NCI-H187 treated with DMSO at 0.1 percent for 48 hours (cell line): ENCODE results near the gene IRAK2.
"Not testable (repeated sequence)": the region's sequence is repeated elsewhere in the genome, so short reads cannot be mapped to it uniquely, and the experiment has no call there.

ENCODE experiments used
- DNase-seq: peaks from one replicate; lab custom pipeline; 2025; lab: John Stamatoyannopoulos, UW

Gene IRAK2

DNA sequence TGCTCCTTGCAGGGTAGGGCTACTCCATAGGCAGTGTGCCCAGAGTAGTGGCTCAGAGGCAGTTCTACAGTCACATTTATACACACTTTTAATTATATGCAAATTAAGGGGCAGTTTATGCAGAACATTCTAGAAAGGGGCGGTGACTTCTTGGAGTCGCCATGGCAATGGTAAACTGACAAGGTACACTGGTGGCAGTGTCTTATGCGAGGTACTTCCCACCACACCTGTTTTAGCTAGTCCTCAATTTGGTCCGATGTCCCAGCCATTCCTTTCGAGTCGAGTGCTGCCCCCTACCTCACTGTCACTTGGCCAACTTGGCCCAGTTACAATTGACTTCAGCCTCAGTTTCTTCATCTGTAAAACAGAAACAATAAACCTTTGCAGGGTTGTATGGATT, 3.8 kb upstream of the IRAK2 start:
- DNase-seq, result no peak

DNA sequence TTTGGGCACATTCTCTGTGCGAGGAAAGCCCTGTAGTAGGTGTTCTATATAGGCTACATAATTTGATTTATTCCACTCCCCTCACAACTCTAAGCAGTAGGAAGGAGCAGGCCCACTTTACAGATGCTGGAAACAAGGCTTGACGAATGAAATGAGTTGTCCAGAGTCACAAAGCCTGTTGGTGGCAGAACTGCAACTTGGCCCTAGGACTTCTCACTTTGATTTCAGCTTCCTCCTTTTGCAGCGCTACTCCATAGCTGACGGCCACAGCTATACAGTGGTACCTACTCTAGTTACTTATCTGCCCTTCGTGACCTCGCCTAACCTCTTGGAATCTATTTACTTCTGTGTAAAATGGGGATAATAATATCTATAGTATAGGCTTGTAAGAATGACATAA, 2.5 kb upstream of the IRAK2 start:
- no peak for DNase-seq

DNA sequence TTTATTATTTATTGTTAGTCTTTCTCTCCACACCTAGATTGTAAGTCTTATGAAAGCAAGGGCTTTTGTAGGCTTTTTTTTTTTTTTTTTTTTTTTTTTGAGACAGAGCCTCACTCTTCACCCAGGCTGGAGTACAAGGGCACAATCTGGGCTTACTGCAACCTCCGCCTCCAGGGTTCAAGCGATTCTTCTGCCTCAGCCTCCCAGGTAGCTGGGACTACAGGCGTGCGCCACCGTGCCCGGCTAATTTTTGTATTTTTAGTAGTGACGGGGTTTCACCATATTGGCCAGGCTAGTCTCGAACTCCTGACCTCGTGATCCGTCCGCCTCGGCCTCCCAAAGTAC, 546 bp upstream of the IRAK2 start:
- not testable (repeated sequence) for DNase-seq

GRCh38 chr3:10166213-10166604, 1.5 kb downstream of the IRAK2 start:
- DNase-seq, result no peak

DNA sequence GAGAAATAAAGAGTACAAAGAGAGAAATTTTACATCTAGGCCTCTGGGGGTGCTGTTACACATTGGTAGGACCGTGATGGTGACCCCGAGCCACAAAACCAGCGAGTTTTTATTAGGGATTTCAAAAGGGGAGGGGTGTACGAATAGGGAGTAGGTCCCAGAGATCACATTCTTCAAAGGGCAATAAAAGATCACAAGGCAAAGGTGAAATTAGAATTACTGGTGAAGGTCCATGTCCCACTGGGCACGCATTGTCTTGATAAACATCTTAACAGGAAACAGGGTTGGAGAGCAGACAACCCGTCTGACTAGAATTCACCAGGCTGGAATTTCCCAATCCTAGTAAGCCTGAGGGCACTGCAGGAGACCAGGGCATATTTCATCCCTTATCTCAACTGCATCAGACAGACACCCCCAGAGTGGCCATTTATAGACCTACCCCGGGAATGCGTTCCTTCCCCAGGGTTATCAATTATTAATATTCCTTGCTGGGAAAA, 4.3 kb downstream of the IRAK2 start:
- no peak for DNase-seq

DNA sequence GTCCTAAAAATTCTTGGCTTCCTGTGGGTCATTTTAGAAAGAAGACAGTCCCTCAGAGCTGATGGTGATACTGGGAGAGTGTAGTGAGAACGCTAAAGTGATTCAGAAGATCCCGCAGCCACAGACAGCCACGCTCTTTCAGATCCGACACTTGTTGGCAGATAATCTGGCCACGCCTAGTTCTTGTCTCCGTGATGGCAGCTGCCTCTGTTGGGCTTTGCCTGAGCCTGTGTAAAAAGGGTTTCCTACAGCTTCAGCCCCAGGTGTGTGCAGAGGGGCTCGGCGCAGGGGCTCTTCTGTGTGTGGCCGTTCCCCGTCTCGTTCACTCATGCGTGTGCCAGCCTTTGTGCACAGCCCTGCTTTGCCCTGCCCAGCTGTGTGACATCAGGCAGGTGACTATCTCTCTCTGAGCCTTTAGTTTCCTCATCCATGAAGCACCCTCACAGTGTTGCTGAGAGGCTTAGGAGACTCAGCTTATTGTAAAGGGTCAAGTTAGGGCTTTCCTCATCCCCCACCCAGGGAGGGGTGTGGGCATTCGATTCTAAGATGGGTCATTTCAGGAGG, 6.3 kb downstream of the IRAK2 start:
- DNase-seq, result no peak

- DNase-seq, result no peak
These were observed 8.6 kb downstream of the IRAK2 start for GRCh38 chr3:10173095-10173925.

DNA sequence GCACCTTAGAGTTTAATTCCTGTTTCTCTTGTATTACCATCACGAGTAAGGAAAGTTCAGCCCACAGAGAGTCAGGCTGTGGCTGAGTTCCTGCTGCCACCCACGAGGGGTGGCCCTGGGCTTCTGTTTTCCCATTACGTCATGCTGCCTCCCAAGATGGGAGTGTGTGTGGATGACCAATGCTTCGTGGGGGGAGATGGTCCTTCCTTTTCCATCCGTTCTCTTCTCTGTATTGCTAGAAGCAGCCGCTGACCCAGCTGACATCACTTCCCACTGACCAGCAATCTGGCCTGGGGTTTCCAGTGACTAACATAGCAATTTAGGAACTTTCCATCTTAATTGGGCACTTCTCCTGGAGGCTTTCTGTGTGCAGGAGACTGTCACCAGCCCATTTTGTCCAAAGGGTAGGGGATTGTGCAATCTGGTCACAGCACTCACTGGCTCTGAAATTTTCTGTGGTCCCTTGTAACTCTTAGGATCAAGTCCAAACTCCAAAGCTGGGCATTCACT, 9.3 kb downstream of the IRAK2 start:
- no peak for DNase-seq

DNA sequence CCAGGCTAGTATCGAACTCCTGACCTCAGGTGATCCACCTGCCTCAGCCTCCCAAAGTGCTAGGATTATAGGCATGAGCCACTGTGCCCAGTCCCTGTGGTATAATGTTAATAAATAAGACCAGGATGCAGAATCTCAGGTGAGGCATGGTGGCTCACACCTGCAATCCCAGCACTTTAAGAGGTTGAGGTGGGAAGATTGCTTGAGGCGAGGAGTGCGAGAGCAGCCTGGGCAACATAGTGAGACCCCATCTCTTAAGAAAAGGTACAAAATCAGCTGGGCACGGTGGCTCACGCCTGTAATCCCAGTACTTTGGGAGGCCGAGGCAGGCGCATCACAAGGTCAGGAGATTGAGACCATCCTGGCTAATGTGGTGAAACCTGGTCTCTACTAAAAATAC, 10.6 kb downstream of the IRAK2 start:
- DNase-seq, result not testable (repeated sequence)

DNA sequence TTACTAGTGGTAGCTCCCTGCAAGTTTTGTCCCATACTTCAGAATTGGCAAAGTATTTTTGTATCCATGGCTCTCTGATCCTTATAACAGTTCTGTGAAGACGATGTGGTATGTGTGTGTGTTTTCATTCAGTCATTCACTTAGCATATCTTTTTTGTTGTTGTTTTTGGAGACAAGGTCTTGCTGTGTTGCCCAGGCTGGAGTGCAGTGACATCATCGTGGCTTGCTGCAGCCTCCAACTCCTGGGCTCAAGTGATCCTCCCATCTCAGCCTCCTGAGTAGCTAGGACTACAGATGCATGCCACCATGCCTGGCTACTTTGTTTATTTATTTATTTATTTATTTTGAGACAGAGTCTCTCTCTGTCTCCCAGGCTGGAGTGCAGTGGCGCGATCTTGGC, 11.4 kb downstream of the IRAK2 start:
- not testable (repeated sequence) for DNase-seq

DNA sequence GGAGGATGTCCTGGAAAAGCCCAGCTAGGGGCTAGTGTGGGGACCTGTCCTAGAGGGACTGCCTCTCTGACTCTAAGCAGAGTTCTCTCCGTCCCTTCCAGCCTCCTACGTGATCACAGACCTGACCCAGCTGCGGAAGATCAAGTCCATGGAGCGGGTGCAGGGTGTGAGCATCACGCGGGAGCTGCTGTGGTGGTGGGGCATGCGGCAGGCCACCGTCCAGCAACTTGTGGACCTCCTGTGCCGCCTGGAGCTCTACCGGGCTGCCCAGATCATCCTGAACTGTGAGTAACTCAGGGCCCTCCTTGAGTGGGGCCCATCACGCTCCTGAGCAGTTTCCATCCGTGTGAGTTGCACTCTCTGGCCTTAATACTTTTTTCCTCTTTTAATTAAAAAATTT, 13.0 kb downstream of the IRAK2 start:
- no peak for DNase-seq

- no peak for DNase-seq
These were observed 14.2 kb downstream of the IRAK2 start for GRCh38 chr3:10178892-10179291.

- DNase-seq, result no peak
These were observed 15.6 kb downstream of the IRAK2 start for GRCh38 chr3:10180289-10180688.

- DNase-seq, result no peak
These were observed 16.1 kb downstream of the IRAK2 start for GRCh38 chr3:10180738-10181295.

DNA sequence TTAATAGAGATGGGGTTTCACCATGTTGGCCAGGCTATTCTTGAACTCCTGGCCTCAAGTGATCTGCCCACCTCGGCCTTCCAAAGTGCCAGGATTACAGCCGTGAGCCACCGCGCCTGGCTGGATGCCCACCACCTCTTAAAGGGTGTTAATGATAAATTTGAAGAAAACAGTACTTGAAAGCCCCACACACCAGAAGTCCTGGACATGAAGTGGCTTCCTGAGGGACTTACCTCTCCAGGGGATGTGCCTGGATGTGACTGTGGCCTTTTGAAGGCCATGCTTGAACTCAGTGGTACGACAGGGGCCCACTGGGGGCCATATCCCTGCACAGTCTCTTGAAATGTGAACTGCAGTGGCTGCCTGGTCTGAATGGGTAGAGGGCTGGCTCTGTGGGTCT, 18.2 kb downstream of the IRAK2 start:
- no peak for DNase-seq

DNA sequence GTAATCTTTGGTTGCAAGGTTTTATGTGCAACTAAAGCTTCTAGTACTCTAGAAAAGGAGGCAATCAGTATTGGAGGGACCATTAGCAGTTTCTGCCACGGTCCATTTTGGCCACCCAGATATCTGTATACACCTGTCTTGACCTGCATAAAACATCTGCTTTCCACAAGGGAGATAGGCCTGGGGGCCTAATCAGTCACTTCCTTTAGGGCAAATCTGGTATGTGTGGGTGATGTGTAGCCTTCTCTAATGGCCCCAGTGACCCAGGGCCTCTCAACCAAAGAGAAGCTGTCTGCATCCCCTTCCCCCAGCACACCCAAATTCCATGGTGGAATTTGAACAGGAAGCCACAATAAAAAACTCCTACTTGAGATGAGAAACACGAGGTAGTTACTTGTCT, 19.5 kb downstream of the IRAK2 start:
- DNase-seq, result no peak

GRCh38 chr3:10185804-10186762, 21.4 kb downstream of the IRAK2 start:
- DNase-seq, result no peak

GRCh38 chr3:10187290-10187876, 22.7 kb downstream of the IRAK2 start:
- no peak for DNase-seq

GRCh38 chr3:10187944-10188343, 23.2 kb downstream of the IRAK2 start:
- no peak for DNase-seq

DNA sequence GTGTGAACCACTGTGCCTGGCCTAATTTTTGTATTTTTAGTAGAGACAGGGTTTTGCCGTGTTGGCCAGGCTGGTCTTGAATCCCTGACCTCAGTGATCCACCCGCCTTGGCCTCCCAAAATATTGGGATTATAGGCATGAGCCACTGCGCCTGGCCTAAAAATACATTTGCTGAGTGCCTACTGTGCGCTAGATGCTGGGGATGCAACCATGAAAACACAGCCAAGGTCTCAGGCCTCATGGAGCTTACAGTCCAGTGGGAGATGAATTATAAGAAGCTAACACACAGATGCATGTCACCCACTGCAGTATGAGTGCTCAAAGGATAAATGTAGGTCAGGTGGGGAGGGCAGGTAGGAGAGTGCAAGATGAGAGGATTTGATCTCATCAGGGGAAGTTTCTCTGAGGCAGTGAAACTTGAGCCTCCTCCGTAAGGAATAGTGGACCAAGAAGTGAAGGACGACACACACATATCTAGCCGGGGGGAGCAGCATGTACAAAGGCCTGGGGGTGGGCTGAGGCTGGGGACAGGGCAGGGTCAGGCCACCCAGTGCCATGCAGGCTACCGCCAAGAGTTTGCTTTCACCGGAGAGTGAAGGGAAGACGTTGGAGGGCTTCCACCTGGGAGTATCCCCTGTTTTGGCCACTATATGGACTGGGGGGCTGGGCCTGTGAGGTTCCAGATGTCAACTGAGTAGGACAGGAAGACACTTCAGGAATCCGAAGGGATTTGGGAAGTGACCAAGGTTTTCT, 24.3 kb downstream of the IRAK2 start:
- no peak for DNase-seq
